HepG2 (cell line): ENCODE results near the gene NSF. TPM values are rescaled to one million over a fixed set of nuclear protein-coding genes. Genes with fewer than 3 reads are reported as not detected.
A peak's percentile ranks its signal among the peaks of the same experiment; 100 is the strongest.

Source experiments
- ARID4A ChIP-seq: sonication (generic); formaldehyde crosslinking; IDR thresholded peaks from 2 replicates; pipeline ENCODE4 v1.5.0; 2020; ENCODE audit warnings: mild to moderate bottlenecking, missing genetic modification reagents, borderline replicate concordance
- HOXA5 ChIP-seq: sonication (generic); formaldehyde crosslinking; IDR thresholded peaks from 2 replicates; pipeline ENCODE4 v1.4.0; 2020; ENCODE audit warnings: missing genetic modification reagents
- KLF12 ChIP-seq: sonication (generic); formaldehyde crosslinking; IDR thresholded peaks from 2 replicates; pipeline ENCODE4 v1.4.0; 2020; ENCODE audit warnings: missing genetic modification reagents, borderline replicate concordance
- NFKB2 ChIP-seq: sonication (generic); formaldehyde crosslinking; IDR thresholded peaks from 2 replicates; pipeline ENCODE4 v1.4.0; 2020; ENCODE audit warnings: missing genetic modification reagents, borderline replicate concordance
- PHF21A ChIP-seq: sonication (generic); formaldehyde crosslinking; IDR thresholded peaks from 2 replicates; pipeline ENCODE4 v1.5.0; 2020; ENCODE audit warnings: mild to moderate bottlenecking, missing genetic modification reagents
- SATB2 ChIP-seq: sonication (generic); formaldehyde crosslinking; IDR thresholded peaks from 2 replicates; pipeline ENCODE4 v1.5.0; 2020; ENCODE audit warnings: missing genetic modification reagents
- STAG1 ChIP-seq: sonication (generic); formaldehyde crosslinking; IDR thresholded peaks from 2 replicates; pipeline ENCODE4 v1.4.0; 2020; ENCODE audit warnings: missing genetic modification reagents
- THAP7 ChIP-seq: sonication (generic); formaldehyde crosslinking; IDR thresholded peaks from 2 replicates; pipeline ENCODE4 v1.8.1; 2023; ENCODE audit warnings: mild to moderate bottlenecking, missing genetic modification reagents
- ZBTB4 ChIP-seq: sonication (generic); formaldehyde crosslinking; IDR thresholded peaks from 2 replicates; pipeline ENCODE4 v1.4.0; 2020; ENCODE audit warnings: missing genetic modification reagents, mild to moderate bottlenecking, borderline replicate concordance
- ZFP82 ChIP-seq: sonication (generic); formaldehyde crosslinking; IDR thresholded peaks from 2 replicates; pipeline ENCODE4 v1.5.1; 2020; ENCODE audit warnings: mild to moderate bottlenecking, missing genetic modification reagents, borderline replicate concordance
- ZKSCAN5 ChIP-seq: sonication (generic); formaldehyde crosslinking; IDR thresholded peaks from 2 replicates; pipeline ENCODE4 v1.5.1; 2020; ENCODE audit warnings: mild to moderate bottlenecking, missing genetic modification reagents
- ZMYM2 ChIP-seq: sonication (generic); formaldehyde crosslinking; IDR thresholded peaks from 2 replicates; pipeline ENCODE4 v1.8.0; 2022; ENCODE audit warnings: mild to moderate bottlenecking, missing genetic modification reagents
- ZNF337 ChIP-seq: sonication (generic); formaldehyde crosslinking; IDR thresholded peaks from 2 replicates; pipeline ENCODE4 v1.5.1; 2020; ENCODE audit warnings: missing genetic modification reagents, low read depth, mild to moderate bottlenecking, borderline replicate concordance
- ZNF83 ChIP-seq: sonication (generic); formaldehyde crosslinking; IDR thresholded peaks from 2 replicates; pipeline ENCODE4 v1.4.0; 2020; ENCODE audit warnings: missing genetic modification reagents, mild to moderate bottlenecking, borderline replicate concordance
- ZXDC ChIP-seq: sonication (generic); formaldehyde crosslinking; IDR thresholded peaks from 2 replicates; pipeline ENCODE4 v1.5.0; 2020; ENCODE audit warnings: mild to moderate bottlenecking, missing genetic modification reagents
- polyA plus RNA-seq, 8 experiments: library from polyadenylated mRNA; depleted of rRNA in 3 of 8; stranded (reverse) in 7 of 8; unstranded in 1 of 8; fragments of >200 nt; fragmentation: Illumina TruSeq in 4 of 8; extraction: Trizol in 4 of 8; gene quantifications; 2 replicates each; pipeline versions ENCODE4 v1.2.1 to v1.2.3, GENCODE V29; 2011 to 2016; ENCODE audit warnings: low read depth in 4 of 8, missing spikeins in 1 of 8, mixed read lengths in 1 of 8; ENCODE audit not compliant: insufficient read depth in 1 of 8
- total RNA-seq, 5 experiments: library from RNA; depleted of rRNA; stranded (reverse); fragments of >200 nt; fragmentation: Illumina TruSeq; extraction: Trizol; gene quantifications; 2 replicates each; pipeline ENCODE4 v1.2.3, GENCODE V29; 2016; ENCODE audit warnings: low read depth in 1 of 5

Gene NSF
- total and polyA plus RNA-seq, 2 of the 13 experiments (the other 11 are each of a cell fraction or from before 2014, with no cell fraction given), result 21.9 to 37.8 TPM

GRCh38 chr17:46770818-46771560 lies 180.5 kb downstream of the NSF start (continued):
- 0 out of 2 replicates have a peak, but pooled peaks have one; percentile 9 for TF ChIP-seq ZBTB4 (CRISPR knock-in tag)
- no peak; the same call in 1 of the 2 replicates for TF ChIP-seq NFKB2 (CRISPR knock-in tag)
- 0 out of 2 replicates have a peak, but pooled peaks have one; percentile 53 for TF ChIP-seq ZMYM2 (CRISPR knock-in tag)
- 0 out of 2 replicates have a peak, but pooled peaks have one; percentile 37 for TF ChIP-seq SATB2 (CRISPR knock-in tag)
- TF ChIP-seq PHF21A (CRISPR knock-in tag), result peak; percentile 21; the same call in 1 of the 2 replicates
- peak; percentile 67; the same call in 1 of the 2 replicates for TF ChIP-seq ZFP82 (CRISPR knock-in tag)
- peak; percentile 20; the same call in 1 of the 2 replicates for TF ChIP-seq ARID4A (CRISPR knock-in tag)
- TF ChIP-seq ZNF337 (CRISPR knock-in tag), result 0 out of 2 replicates have a peak, but pooled peaks have one; percentile 68
- TF ChIP-seq STAG1 (CRISPR knock-in tag), result 0 out of 2 replicates have a peak, but pooled peaks have one; percentile 1
- TF ChIP-seq ZXDC (CRISPR knock-in tag), result 0 out of 2 replicates have a peak, but pooled peaks have one; percentile 8
- no peak; the same call in none of the 2 replicates for TF ChIP-seq KLF12 (CRISPR knock-in tag)
- peak; percentile 89; the same call in 1 of the 2 replicates for TF ChIP-seq THAP7 (CRISPR knock-in tag)
- TF ChIP-seq ZNF83 (CRISPR knock-in tag), result 0 out of 2 replicates have a peak, but pooled peaks have one; percentile 17
- peak; percentile 81; the same call in 1 of the 2 replicates for TF ChIP-seq HOXA5 (CRISPR knock-in tag)
- TF ChIP-seq ZKSCAN5, result no peak
